HUES48 (cell line): ENCODE measurements around the gene FHL3.

Experiments
- H3K27ac ChIP-seq: one replicate; pipeline ENCODE4 v1.7.0; 2013; ENCODE audit warnings: low read depth, low read length, inconsistent platforms
- H3K27me3 ChIP-seq: 2 replicates; pipeline ENCODE4 v1.6.1; 2013; ENCODE audit warnings: mild to moderate bottlenecking, low read length; ENCODE audit not compliant: control insufficient read depth, insufficient read depth
- H3K36me3 ChIP-seq: 2 replicates; pipeline ENCODE4 v1.6.1; 2013; ENCODE audit warnings: low read length; ENCODE audit not compliant: control insufficient read depth, insufficient read depth
- H3K4me1 ChIP-seq: 2 replicates; pipeline ENCODE4 v1.6.1; 2013; ENCODE audit warnings: mild to moderate bottlenecking, low read length; ENCODE audit not compliant: control insufficient read depth, insufficient read depth
- H3K4me3 ChIP-seq: 2 replicates; pipeline ENCODE4 v1.5.1; 2013; ENCODE audit warnings: mild to moderate bottlenecking, low read depth, low read length
- H3K9ac ChIP-seq: 2 replicates; pipeline ENCODE4 v1.6.1; 2013; ENCODE audit warnings: mild to moderate bottlenecking, low read depth, low read length, moderate library complexity
- H3K9me3 ChIP-seq: 2 replicates; pipeline ENCODE4 v1.6.1; 2013; ENCODE audit warnings: low read length; ENCODE audit not compliant: control insufficient read depth, insufficient read depth

The FHL3 gene

DNA sequence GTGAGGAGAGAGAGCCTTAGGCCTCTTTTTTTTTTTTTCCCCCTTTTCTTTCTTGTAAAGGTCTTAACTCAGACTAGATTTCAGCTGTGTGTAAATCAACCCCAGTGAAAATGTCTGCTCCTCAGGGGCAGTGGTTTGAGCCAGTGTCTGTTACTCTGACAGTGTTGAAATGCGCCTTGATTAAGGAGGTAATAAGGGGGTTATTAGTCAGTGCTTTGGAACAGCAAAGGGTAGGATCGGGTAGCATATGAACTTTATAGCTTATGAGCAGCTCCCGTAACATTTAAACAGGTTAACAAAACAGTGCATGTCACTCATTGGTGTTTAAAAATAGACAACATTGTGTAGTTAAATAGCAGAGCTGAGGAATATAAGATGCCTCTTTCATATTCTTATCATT is 17.5 kb upstream of the FHL3 start:
- H3K9me3 ChIP-seq, result no peaks in the 10 kb centered on the region
- peaks cover 4% of the 10 kb centered on the region; the same call in 1 of the 2 replicates for H3K4me1 ChIP-seq
- no peak overlapping the region for H3K9ac ChIP-seq
- H3K27me3 ChIP-seq, result no peaks in the 10 kb centered on the region
- peaks cover 84% of the 10 kb centered on the region for H3K36me3 ChIP-seq
- no peak overlapping the region for H3K4me3 ChIP-seq
- no peak overlapping the region for H3K27ac ChIP-seq

DNA sequence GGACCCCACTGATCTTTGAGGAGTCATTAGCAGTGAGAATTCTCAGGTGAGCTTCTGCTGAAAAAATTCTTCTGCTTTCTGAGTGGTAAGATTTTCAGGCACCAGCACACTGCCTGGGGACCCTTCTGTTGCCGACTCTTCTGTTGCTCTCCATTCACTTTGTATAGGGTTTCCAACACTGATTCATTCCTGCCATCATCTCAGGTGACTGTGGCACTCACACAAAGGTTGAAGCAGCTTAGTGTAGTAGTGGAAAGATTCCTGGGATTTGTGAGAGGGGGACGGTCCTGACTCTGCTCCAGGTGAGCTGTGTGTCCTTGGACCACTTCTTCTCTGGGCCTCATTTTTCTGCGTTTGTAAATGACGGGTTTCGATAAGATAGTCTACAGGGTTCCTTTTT is 16.7 kb upstream of the FHL3 start:
- H3K4me3 ChIP-seq, result no peak overlapping the region
- H3K27me3 ChIP-seq, result no peaks in the 10 kb centered on the region
- H3K27ac ChIP-seq, result no peak overlapping the region
- H3K9ac ChIP-seq, result no peak overlapping the region
- peaks cover 2% of the 10 kb centered on the region; the same call in 1 of the 2 replicates for H3K4me1 ChIP-seq
- H3K36me3 ChIP-seq, result peaks cover 90% of the 10 kb centered on the region
- no peaks in the 10 kb centered on the region for H3K9me3 ChIP-seq

DNA sequence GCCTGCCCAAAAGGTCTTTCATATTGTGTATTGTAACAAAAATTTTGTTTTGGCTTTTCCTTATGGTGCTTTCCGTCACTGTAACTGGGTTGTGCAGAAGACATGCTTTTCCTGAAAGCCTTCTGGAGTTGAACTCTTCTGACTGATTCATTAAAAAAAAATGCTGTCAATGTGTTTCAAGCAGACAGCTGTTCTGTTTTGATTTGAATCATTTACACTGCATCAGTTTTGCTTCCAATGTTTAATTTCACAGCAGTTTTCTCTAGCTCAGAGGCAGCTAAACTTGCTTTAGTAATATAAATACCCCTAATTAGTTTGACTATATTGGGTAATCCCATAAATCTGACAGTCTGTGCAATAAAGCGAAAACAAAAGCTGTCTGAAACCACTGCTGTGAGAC is 15.1 kb upstream of the FHL3 start:
- H3K9ac ChIP-seq, result no peak overlapping the region
- H3K27me3 ChIP-seq, result no peaks in the 10 kb centered on the region
- no peak overlapping the region for H3K4me3 ChIP-seq
- H3K36me3 ChIP-seq, result peaks cover 96% of the 10 kb centered on the region
- H3K4me1 ChIP-seq, result no peaks in the 10 kb centered on the region
- no peaks in the 10 kb centered on the region for H3K9me3 ChIP-seq
- no peak overlapping the region for H3K27ac ChIP-seq

DNA sequence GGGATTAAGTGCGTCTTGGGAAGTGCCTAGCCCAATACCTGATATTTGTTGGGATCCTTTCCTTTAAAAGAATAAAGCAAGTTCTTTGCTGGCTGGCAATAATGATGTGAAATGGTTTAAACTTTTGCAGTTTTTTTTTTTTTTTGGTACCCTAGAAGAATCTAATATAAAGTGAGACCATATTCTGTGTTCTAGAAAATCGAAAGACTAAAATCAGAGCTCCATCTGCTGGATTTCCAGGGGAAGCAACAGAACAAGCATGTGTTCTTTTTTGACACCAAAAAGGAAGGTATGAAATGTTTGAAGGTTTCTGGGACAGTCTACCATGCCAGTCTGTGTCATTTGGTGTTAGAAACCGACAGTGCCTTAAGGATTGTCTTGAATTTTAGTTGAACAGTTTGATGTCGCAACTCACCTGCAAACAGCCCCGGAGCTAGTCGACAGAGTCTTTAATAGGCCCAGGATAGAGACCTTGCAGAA is 13.6 kb upstream of the FHL3 start:
- peaks cover 96% of the 10 kb centered on the region for H3K36me3 ChIP-seq
- no peak overlapping the region for H3K4me3 ChIP-seq
- no peak overlapping the region for H3K27ac ChIP-seq
- no peaks in the 10 kb centered on the region for H3K9me3 ChIP-seq
- H3K9ac ChIP-seq, result no peak overlapping the region
- no peaks in the 10 kb centered on the region for H3K4me1 ChIP-seq
- no peaks in the 10 kb centered on the region for H3K27me3 ChIP-seq

DNA sequence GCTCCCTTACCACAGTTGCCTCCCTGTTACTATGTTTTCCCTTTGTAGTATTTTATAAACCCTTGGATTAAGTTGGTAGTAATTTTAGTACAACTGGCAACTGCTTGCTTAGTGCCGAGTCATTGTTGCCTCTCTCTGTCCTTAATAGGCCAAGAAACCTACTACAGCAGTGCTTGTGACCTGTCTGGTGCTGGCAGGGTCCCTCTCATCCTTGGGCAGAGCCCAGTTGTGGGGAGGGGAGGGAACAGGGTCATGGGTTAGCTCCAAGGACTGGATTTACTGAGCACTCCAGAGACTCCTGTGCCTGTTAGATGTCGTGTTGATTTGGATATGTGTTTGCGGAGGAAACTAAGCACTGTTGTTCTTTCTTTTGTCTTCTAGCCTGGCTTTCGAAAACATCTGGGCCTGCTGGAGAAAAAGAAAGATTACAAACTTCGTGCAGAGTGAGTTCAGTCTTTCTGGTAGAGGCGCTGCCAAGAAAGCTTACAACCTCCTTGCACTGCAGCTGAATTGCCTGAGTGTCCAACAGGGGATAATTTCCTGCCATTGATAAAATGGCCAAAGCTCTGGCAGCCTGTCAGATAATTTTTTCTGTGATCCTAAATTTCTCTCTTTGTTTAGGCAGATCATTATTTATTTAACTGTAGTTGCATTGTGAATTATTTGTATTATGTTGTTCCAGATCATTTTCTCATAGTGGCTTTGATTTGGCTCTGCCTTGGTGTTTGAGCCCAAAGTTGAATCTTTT is 10.8 kb upstream of the FHL3 start:
- Histone ChIP-seq H3K36me3 (peaks cover 71% of the 10 kb centered on the region), H3K9me3 (no peaks in the 10 kb centered on the region), H3K27ac (no peak overlapping the region), H3K9ac (no peak overlapping the region), H3K4me1 (peaks cover 3% of the 10 kb centered on the region; the same call in 1 of the 2 replicates), H3K4me3 (no peak overlapping the region), H3K27me3 (no peaks in the 10 kb centered on the region)

DNA sequence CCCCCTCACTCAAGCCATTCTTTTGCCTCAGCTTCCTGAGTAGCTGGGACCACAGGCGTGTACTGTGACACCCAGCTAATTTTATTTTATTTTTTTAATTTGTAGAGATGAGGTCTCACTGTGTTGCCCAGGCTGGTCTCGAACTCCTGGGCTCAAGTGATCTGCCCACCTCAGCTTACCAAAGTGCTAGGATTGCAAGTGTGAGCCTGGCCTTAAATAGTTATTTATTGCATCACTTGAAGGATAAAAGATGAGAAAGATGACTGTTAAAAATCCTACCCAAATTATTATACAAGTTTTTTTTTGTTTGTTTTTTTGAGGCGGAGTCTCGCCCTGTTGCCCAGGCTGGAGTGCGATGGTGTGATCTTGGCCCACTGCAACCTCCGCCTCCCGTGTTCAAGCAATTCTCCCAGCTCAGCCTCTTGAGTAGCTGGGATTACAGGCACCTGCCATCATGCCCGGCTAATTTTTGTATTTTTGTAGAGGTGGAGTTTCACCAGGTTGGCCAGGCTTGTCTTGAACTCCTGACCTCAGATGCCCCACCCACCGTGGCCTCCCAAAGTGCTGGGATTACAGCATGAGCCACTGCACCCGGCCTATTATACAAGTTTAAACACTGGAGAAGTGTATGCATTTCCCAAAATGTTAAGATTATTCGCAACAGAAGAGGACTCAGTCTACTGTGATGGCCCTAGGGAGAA is 9.6 kb upstream of the FHL3 start:
- H3K9ac ChIP-seq, result no peak overlapping the region
- H3K36me3 ChIP-seq, result peaks cover 59% of the 10 kb centered on the region
- H3K4me3 ChIP-seq, result no peak overlapping the region
- no peaks in the 10 kb centered on the region for H3K27me3 ChIP-seq
- no peaks in the 10 kb centered on the region for H3K9me3 ChIP-seq
- peaks cover 3% of the 10 kb centered on the region; the same call in 1 of the 2 replicates for H3K4me1 ChIP-seq
- H3K27ac ChIP-seq, result no peak overlapping the region

DNA sequence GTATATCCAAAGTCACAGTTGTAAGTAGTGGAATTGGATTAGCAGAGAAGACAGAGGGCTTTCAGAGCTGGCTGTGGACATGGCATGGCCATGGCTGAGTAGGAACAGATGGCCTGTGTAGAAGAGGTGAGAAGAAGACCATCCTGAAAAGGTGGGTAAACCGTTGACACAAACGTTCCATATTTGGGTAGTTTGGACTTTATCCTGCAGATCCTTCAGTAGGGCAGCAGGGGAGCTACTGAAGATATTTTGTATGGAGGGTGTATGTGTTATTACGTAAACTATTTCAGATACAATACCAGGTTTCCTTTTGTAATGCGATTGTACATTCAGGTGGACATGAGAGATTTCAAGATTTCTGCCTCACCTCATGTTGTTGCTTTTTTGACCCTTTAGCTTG is 8.9 kb upstream of the FHL3 start:
- H3K27me3 ChIP-seq, result no peaks in the 10 kb centered on the region
- H3K9ac ChIP-seq, result no peak overlapping the region
- no peak overlapping the region for H3K27ac ChIP-seq
- H3K36me3 ChIP-seq, result peaks cover 52% of the 10 kb centered on the region
- no peak overlapping the region for H3K4me3 ChIP-seq
- H3K9me3 ChIP-seq, result no peaks in the 10 kb centered on the region
- peaks cover 7% of the 10 kb centered on the region for H3K4me1 ChIP-seq

DNA sequence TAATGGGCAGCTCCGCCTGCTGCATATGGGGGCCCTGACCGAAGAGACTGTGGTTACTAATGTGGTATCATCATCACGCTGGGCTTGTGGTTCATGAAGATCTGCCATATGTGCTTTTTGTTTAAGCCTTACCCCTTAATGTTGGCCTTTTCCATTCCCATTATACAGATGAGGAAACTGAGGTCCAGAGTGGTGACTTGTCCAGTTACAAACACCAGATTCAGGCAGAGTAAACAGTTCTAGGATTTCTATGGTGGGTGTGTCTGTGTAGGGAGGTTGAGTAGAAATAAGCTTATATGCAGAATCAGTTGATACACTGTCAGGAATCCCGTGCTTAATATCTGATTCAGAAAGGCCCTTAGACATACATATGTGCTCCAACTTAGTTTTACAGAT is 7.9 kb upstream of the FHL3 start:
- H3K9ac ChIP-seq, result peak overlapping the region; percentile 86

DNA sequence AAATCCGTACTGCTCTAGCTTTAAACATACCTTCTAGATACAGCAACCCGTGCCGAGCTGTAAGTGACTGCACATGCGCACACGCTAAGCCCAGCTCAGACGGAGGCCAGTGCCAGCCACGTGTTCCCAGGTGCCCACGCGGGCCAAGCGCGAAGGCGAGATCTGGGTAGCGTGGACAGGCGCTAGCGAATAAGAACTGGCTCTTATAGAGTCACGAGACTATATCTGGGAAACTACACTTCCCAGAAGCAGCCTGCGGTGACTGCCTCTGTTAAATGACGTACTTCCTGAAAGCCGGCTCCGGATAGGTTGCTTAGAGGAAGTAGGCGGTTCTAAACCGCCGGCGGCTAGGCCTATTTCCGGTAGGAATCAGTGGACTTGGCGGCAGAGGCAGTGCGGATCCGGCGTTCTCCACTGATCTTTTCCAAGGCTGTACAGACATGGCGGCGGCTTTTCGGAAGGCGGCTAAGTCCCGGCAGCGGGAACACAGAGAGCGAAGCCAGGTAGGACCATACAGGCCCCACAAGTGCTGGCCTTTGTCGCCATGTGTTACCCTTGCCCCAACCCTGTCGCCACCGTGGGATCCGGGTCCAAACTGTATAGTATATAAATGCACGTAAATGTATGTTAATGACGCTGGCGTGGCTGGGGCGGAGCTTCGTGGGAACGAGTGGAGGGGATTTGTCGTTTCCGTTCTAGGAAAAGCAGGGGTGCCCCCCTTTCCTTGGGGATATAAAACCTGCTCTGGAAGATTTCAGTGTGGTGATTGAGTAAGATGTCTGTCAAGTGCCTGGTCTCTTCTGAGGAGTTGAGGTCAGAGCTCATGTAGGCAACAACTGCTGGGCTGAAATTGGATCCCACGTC is 7.3 kb upstream of the FHL3 start, which contains the start of gene UTP11:
TSS of gene UTP11 (plus strand) at position 372 of the 864 bp plus-strand sequence. CDS start at position 441, 69 bp downstream.
- Histone ChIP-seq H3K27ac (peak within 1 kb of the TSS; percentile 96), H3K4me1 (peaks cover 12% of the 10 kb centered on the region), H3K27me3 (no peaks in the 10 kb centered on the region), H3K9me3 (no peaks in the 10 kb centered on the region), H3K4me3 (peak within 1 kb of the TSS; percentile 93), H3K9ac (peak within 1 kb of the TSS; percentile 86), H3K36me3 (peaks cover 36% of the 10 kb centered on the region)

More for the DNA sequence above, 7.9 kb upstream of the FHL3 start:
- Histone ChIP-seq H3K4me3 (peak overlapping the region; percentile 93), H3K4me1 (peaks cover 12% of the 10 kb centered on the region), H3K9me3 (no peaks in the 10 kb centered on the region), H3K36me3 (peaks cover 42% of the 10 kb centered on the region), H3K27me3 (no peaks in the 10 kb centered on the region), H3K27ac (peak overlapping the region; percentile 96)

DNA sequence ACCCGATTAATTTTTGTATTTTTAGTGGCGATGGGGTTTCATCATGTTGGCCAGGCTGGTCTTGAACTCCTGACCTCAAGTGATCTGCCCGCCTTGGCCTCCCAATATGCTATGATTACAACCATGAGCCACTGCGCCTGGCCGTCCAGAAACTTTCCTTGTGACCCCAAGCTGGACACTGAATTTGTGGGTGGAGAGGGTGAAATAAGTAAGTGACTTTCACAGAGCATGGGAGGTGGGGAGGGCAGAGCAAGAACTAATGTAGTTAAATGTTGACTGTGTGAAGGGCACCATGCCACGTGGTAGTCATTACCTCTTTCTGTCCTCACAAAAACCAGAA is 4.5 kb upstream of the FHL3 start:
- Histone ChIP-seq H3K27me3 (no peaks in the 10 kb centered on the region), H3K9ac (no peak overlapping the region), H3K4me1 (peaks cover 20% of the 10 kb centered on the region), H3K4me3 (no peak overlapping the region), H3K36me3 (0 out of 2 replicates have a peak, but pooled peaks cover 10% of the 10 kb centered on the region), H3K27ac (peak overlapping the region; percentile 82), H3K9me3 (no peaks in the 10 kb centered on the region)
